Neural crest cell (in vitro differentiated cells): ENCODE measurements around the gene SH2D7. TPM values are rescaled to one million over a fixed set of nuclear protein-coding genes. Genes with fewer than 3 reads are reported as not detected.

Experiments used
- DNase-seq: peaks from one replicate; pipeline ENCODE4 v3.0.0; 2021; ENCODE audit warnings: low read depth, mixed read lengths, low spot score
- H3K27ac Mint-ChIP-seq: one replicate; pipeline ENCODE4 v1.8.0; 2021; ENCODE audit warnings: mild to moderate bottlenecking, mixed read lengths; ENCODE audit not compliant: unreplicated experiment
- H3K27me3 Mint-ChIP-seq: 2 replicates; pipeline ENCODE4 v1.8.0; 2021; ENCODE audit warnings: low read depth, mild to moderate bottlenecking, mixed read lengths
- H3K36me3 Mint-ChIP-seq: 2 replicates; pipeline ENCODE4 v1.8.0; 2021; ENCODE audit warnings: low read depth, mild to moderate bottlenecking, mixed read lengths
- H3K4me1 Mint-ChIP-seq: 2 replicates; pipeline ENCODE4 v1.8.0; 2021; ENCODE audit warnings: mixed read lengths
- H3K4me3 Mint-ChIP-seq: one replicate; pipeline ENCODE4 v1.8.0; 2021; ENCODE audit warnings: mild to moderate bottlenecking, mixed read lengths
- H3K9me3 Mint-ChIP-seq: 2 replicates; pipeline ENCODE4 v1.8.0; 2021; ENCODE audit warnings: mixed read lengths
- total RNA-seq: library from RNA; stranded (reverse); gene quantifications from 2 replicates; pipeline ENCODE4 v1.2.1, GENCODE V29; 2021
- TF ChIP-seq, protein P1 (sequence below): fragments of 200-600 bp; sonication (generic); conservative IDR thresholded peaks from 2 replicates; pipeline ENCODE4 v1.5.0; 2021; ENCODE audit warnings: antibody characterized with exemption, mild to moderate bottlenecking

The SH2D7 gene
- total RNA-seq, 1 donor from 2014 or later, result not detected

DNA sequence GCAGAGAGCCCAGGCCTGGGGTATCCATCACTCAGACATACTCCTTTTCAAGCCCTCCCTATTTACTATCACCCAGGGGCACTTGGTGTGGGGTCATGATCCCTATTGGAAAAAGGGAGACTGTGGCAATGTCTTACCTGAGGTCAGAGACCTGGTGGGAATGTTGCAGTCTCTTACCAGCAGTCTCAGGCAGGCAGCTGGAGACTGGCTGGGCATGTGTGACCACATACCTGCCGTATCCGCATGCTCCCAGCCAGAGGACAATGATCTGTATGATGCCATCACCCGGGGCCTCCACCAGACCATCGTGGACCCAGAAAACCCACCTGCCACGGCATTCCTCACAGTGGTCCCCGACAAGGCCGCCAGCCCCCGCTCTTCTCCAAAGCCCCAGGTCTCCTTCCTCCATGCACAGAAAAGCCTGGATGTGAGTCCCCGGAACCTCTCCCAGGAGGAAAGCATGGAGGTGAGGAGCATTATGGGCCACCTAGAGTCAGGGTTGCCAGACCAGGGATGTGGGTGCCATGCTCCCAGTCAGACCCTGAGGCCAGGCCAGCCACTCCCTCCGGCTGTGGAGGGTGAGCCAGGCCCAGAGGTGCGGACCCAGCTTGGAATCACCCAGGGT is 5.9 kb downstream of the SH2D7 start:
- TF ChIP-seq, protein P1, sequence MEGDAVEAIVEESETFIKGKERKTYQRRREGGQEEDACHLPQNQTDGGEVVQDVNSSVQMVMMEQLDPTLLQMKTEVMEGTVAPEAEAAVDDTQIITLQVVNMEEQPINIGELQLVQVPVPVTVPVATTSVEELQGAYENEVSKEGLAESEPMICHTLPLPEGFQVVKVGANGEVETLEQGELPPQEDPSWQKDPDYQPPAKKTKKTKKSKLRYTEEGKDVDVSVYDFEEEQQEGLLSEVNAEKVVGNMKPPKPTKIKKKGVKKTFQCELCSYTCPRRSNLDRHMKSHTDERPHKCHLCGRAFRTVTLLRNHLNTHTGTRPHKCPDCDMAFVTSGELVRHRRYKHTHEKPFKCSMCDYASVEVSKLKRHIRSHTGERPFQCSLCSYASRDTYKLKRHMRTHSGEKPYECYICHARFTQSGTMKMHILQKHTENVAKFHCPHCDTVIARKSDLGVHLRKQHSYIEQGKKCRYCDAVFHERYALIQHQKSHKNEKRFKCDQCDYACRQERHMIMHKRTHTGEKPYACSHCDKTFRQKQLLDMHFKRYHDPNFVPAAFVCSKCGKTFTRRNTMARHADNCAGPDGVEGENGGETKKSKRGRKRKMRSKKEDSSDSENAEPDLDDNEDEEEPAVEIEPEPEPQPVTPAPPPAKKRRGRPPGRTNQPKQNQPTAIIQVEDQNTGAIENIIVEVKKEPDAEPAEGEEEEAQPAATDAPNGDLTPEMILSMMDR, result no peak
- Mint-ChIP-seq H3K27ac (no peak overlapping the region), H3K36me3 (no peaks in the 10 kb centered on the region), H3K4me1 (no peaks in the 10 kb centered on the region), H3K27me3 (peaks cover 2% of the 10 kb centered on the region), H3K9me3 (no peaks in the 10 kb centered on the region), H3K4me3 (no peak overlapping the region)
- DNase-seq, result no peak

DNA sequence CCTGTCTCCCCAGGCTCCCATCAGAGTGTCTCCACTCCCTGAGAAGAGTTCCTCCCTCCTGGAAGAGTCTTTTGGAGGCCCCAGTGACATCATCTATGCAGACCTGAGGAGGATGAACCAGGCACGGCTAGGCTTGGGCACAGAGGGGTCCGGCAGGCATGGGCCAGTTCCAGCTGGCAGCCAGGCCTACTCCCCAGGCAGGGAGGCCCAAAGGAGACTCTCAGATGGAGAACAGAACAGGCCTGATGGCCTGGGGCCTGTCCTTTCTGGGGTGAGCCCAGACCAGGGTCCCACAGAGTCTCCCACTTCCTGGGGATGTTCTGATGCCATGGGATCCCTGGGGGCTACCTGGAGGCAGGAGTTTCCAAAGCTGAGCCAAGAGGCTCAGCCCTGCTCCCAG is 8.5 kb downstream of the SH2D7 start:
- no peak overlapping the region for H3K4me3 Mint-ChIP-seq
- TF ChIP-seq, protein P1, result no peak
- H3K9me3 Mint-ChIP-seq, result no peaks in the 10 kb centered on the region
- no peak overlapping the region for H3K27ac Mint-ChIP-seq
- no peaks in the 10 kb centered on the region for H3K27me3 Mint-ChIP-seq
- H3K36me3 Mint-ChIP-seq, result no peaks in the 10 kb centered on the region
- DNase-seq, result no peak
- H3K4me1 Mint-ChIP-seq, result no peaks in the 10 kb centered on the region

DNA sequence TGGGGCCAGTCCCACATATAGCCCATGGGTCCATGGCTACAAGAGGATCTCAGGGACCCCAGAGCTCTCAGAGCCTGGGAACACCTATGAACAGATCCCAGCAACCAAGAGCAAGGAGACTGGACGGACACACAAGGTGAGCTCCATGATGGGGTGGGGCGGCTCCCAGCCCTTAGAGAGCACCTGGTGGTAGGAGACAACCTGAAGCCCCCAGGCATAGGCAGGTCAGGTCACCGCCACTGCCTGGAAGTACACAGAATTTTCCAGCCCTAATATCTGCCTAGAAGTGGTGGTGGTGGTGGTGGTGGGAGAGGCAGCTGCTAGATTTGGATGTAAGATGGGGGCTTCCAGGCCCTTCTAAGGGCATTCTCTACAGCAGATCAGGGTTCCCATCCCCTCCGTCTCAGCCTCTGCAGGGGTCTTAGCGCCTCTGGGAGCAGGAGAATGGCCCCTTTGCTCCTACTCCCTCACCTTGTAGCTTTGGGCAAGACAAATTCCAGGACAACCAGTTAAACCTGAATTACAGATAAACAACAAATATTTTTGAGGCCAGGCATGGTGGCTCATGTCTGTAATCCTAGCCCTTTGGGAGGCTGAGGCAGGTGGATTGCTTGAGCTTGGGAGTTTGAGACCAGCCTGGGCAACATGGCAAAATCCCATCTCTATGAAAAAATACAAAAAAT is 9.2 kb downstream of the SH2D7 start:
- Mint-ChIP-seq H3K27ac (no peak overlapping the region), H3K36me3 (no peaks in the 10 kb centered on the region), H3K27me3 (no peaks in the 10 kb centered on the region), H3K4me3 (no peak overlapping the region), H3K9me3 (no peaks in the 10 kb centered on the region), H3K4me1 (no peaks in the 10 kb centered on the region)
- TF ChIP-seq, protein P1, result no peak
- DNase-seq, result no peak

DNA sequence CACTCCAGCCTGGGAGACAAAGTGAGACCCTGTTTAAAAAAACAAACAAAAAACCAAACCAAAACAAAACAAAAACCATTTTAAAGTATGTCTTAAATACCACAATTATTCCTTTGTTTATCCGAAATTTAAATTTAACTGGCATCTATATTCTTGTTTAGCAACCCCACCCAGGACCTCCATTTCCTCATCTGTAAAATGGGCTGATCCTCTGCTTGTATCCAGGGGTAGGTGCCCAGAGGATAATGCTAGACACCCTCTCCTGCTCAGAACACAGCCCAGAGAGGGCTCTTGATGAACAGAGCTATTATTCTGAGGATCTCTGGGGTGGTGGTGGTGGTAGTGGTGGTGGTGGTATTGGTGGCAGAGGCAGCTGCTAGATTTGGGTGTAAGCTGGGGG is 9.8 kb downstream of the SH2D7 start:
- H3K9me3 Mint-ChIP-seq, result no peaks in the 10 kb centered on the region

DNA sequence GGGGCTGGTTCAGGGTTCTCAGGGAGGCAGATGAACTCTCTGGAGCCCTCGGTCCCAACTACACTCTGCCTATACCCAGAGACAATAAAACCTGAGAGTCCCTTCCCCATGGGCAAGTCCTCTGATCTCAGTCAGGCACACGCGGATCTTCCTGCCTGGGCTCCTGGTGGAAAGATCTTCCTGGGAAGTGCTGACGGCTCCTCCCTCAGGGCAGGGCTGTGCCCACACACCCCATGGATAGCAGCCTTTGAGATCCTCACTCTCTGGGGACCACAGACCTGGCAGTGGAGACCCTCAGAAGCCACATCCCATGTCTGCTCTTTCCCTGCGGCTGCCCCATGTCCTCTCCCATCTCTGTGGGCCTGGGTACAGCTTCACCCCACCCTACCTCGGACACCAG is 10.4 kb downstream of the SH2D7 start:
- Mint-ChIP-seq H3K27ac (no peak overlapping the region), H3K36me3 (no peaks in the 10 kb centered on the region), H3K4me1 (no peaks in the 10 kb centered on the region), H3K9me3 (no peaks in the 10 kb centered on the region), H3K27me3 (no peaks in the 10 kb centered on the region), H3K4me3 (no peak overlapping the region)
- TF ChIP-seq, protein P1, result no peak
- DNase-seq, result no peak

More for the DNA sequence above, 9.8 kb downstream of the SH2D7 start:
- DNase-seq, result no peak
- H3K36me3 Mint-ChIP-seq, result no peaks in the 10 kb centered on the region
- no peaks in the 10 kb centered on the region for H3K4me1 Mint-ChIP-seq
- H3K4me3 Mint-ChIP-seq, result no peak overlapping the region
- H3K27ac Mint-ChIP-seq, result peak overlapping the region; percentile 19
- TF ChIP-seq, protein P1, result no peak
- H3K27me3 Mint-ChIP-seq, result no peaks in the 10 kb centered on the region
